Type B pancreatic cell (in vitro differentiated cells): ENCODE results near the gene UBR2. TPM values are rescaled to one million over a fixed set of nuclear protein-coding genes. Genes with fewer than 3 reads are reported as not detected.

Source experiments
- DNase-seq: peaks from one replicate; pipeline ENCODE4 v3.0.0; 2021; ENCODE audit warnings: mixed read lengths; ENCODE audit not compliant: unreplicated experiment; ENCODE audit errors: extremely low spot score
- H3K27ac Mint-ChIP-seq: 2 replicates; pipeline ENCODE4 v1.8.0; 2021; ENCODE audit warnings: mild to moderate bottlenecking, mixed read lengths
- H3K27me3 Mint-ChIP-seq: 2 replicates; pipeline ENCODE4 v1.8.0; 2021; ENCODE audit warnings: mixed read lengths
- H3K36me3 Mint-ChIP-seq: 2 replicates; pipeline ENCODE4 v1.8.0; 2021; ENCODE audit warnings: mixed read lengths
- H3K4me1 Mint-ChIP-seq: one replicate; pipeline ENCODE4 v1.8.0; 2021; ENCODE audit warnings: mixed read lengths; ENCODE audit not compliant: unreplicated experiment
- H3K4me3 Mint-ChIP-seq: 2 replicates; pipeline ENCODE4 v1.8.0; 2021; ENCODE audit warnings: mild to moderate bottlenecking, mixed read lengths
- H3K9me3 Mint-ChIP-seq: 2 replicates; pipeline ENCODE4 v1.8.0; 2021; ENCODE audit warnings: mixed read lengths
- total RNA-seq: library from RNA; stranded (reverse); gene quantifications from 2 replicates; pipeline ENCODE4 v1.2.1, GENCODE V29; 2021; ENCODE audit warnings: low replicate concordance
- TF ChIP-seq, protein P1 (sequence below): fragments of 200-600 bp; sonication (generic); conservative IDR thresholded peaks from 2 replicates; pipeline ENCODE4 v1.5.0; 2021; ENCODE audit warnings: antibody characterized with exemption, mild to moderate bottlenecking

The UBR2 gene
- total RNA-seq, 1 donor from 2014 or later = 26.6 TPM

GRCh38 chr6:42674780-42675179 lies 111.0 kb downstream of the UBR2 start:
- Mint-ChIP-seq H3K4me1 (no peaks in the 10 kb centered on the region), H3K36me3 (peaks cover 39% of the 10 kb centered on the region), H3K27ac (no peak overlapping the region), H3K9me3 (no peaks in the 10 kb centered on the region), H3K27me3 (no peaks in the 10 kb centered on the region), H3K4me3 (no peak overlapping the region)
- TF ChIP-seq, protein P1, sequence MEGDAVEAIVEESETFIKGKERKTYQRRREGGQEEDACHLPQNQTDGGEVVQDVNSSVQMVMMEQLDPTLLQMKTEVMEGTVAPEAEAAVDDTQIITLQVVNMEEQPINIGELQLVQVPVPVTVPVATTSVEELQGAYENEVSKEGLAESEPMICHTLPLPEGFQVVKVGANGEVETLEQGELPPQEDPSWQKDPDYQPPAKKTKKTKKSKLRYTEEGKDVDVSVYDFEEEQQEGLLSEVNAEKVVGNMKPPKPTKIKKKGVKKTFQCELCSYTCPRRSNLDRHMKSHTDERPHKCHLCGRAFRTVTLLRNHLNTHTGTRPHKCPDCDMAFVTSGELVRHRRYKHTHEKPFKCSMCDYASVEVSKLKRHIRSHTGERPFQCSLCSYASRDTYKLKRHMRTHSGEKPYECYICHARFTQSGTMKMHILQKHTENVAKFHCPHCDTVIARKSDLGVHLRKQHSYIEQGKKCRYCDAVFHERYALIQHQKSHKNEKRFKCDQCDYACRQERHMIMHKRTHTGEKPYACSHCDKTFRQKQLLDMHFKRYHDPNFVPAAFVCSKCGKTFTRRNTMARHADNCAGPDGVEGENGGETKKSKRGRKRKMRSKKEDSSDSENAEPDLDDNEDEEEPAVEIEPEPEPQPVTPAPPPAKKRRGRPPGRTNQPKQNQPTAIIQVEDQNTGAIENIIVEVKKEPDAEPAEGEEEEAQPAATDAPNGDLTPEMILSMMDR = no peak
- no peak for DNase-seq

DNA sequence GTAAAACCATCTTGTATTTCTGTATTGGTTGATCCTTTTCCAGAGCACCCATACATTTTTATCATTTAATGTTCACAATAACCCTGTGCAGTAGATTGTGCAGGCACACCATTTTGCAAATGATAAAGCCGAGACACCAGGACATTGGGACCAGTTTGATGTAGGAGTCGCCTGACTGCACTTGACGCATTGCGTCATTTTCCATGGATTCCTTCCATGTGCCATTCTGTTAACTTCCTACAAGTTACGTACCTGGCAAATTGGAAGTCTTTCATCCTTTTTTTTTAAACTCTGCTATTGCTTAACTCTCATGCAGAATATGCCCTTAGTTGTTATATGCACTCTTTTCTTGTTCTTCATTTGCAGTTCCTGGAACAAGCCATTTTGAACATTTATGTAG lies 115.5 kb downstream of the UBR2 start:
- Mint-ChIP-seq H3K27ac (no peak overlapping the region), H3K4me3 (no peak overlapping the region), H3K36me3 (peaks cover 35% of the 10 kb centered on the region), H3K4me1 (no peaks in the 10 kb centered on the region), H3K9me3 (no peaks in the 10 kb centered on the region), H3K27me3 (no peaks in the 10 kb centered on the region)
- TF ChIP-seq, protein P1 = no peak
- DNase-seq = no peak

GRCh38 chr6:42688281-42688680 lies 124.5 kb downstream of the UBR2 start:
- Mint-ChIP-seq H3K27ac (no peak overlapping the region), H3K36me3 (peaks cover 32% of the 10 kb centered on the region), H3K4me1 (no peaks in the 10 kb centered on the region), H3K27me3 (no peaks in the 10 kb centered on the region), H3K4me3 (no peak overlapping the region), H3K9me3 (no peaks in the 10 kb centered on the region)
- no peak for DNase-seq
- TF ChIP-seq, protein P1 = no peak

DNA sequence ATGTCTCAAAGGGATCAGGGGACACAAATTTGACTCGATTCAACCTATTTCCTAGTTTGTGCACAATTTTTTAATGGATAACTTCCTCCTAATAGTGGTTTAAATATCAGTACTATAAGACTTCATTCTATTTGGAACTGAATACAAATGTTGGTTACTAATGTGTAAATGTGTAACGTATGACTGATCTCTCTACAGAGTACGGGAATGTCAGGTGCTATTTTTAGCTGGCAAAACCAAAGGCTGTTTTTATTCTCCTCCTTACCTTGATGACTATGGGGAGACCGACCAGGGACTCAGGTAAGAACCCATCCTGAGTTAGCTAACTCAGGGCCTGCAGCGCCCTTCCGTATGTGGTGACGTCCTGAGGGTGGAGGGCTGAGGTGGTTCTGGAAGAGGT lies 125.5 kb downstream of the UBR2 start:
- H3K4me3 Mint-ChIP-seq = no peak overlapping the region
- H3K9me3 Mint-ChIP-seq = no peaks in the 10 kb centered on the region
- H3K27ac Mint-ChIP-seq = no peak overlapping the region
- no peak for DNase-seq
- TF ChIP-seq, protein P1 = no peak
- peaks cover 27% of the 10 kb centered on the region for H3K36me3 Mint-ChIP-seq
- no peaks in the 10 kb centered on the region for H3K27me3 Mint-ChIP-seq
- H3K4me1 Mint-ChIP-seq = no peaks in the 10 kb centered on the region

GRCh38 chr6:42690151-42690702 lies 126.4 kb downstream of the UBR2 start:
- Mint-ChIP-seq H3K4me3 (no peak overlapping the region), H3K27me3 (no peaks in the 10 kb centered on the region), H3K9me3 (no peaks in the 10 kb centered on the region), H3K27ac (no peak overlapping the region), H3K36me3 (peaks cover 22% of the 10 kb centered on the region), H3K4me1 (no peaks in the 10 kb centered on the region)
- TF ChIP-seq, protein P1 = no peak
- DNase-seq = no peak

- no peak for DNase-seq
- Mint-ChIP-seq H3K27me3 (no peaks in the 10 kb centered on the region), H3K9me3 (no peaks in the 10 kb centered on the region), H3K27ac (no peak overlapping the region), H3K4me3 (no peak overlapping the region), H3K4me1 (no peaks in the 10 kb centered on the region), H3K36me3 (peaks cover 21% of the 10 kb centered on the region)
- TF ChIP-seq, protein P1 = no peak
These were observed 127.0 kb downstream of the UBR2 start for GRCh38 chr6:42690872-42691271.
